Stimulated activated effector memory CD8-positive, alpha-beta T cell treated with anti-CD3 and anti-CD28 coated beads, Interleukin-12 subunit alpha, Interleukin-12 subunit beta, amount 100 ng/mL, for 72 hours (primary cell): ENCODE data around the gene RNU7-1.
A peak's percentile ranks its signal among the peaks of the same experiment; 100 is the strongest.

Source experiments
- ATAC-seq: fragments of 150-1000 bp; cut with Tn5 transposase; 2 replicates; pipeline ENCODE4 v1.10.0; 2021
- DNase-seq, 2 donors: peaks; one replicate each; pipeline ENCODE4 v3.0.0; 2021 to 2022; ENCODE audit warnings: low spot score in 2 of 2
- H3K27ac Mint-ChIP-seq: one replicate; pipeline ENCODE4 v1.8.0; 2022; ENCODE audit warnings: mild to moderate bottlenecking, mixed read lengths
- H3K36me3 Mint-ChIP-seq: one replicate; pipeline ENCODE4 v1.8.0; 2022; ENCODE audit warnings: mild to moderate bottlenecking, mixed read lengths
- H3K4me1 Mint-ChIP-seq: one replicate; pipeline ENCODE4 v1.8.0; 2022; ENCODE audit warnings: mixed read lengths
- H3K4me3 Mint-ChIP-seq: one replicate; pipeline ENCODE4 v1.8.0; 2022; ENCODE audit warnings: mild to moderate bottlenecking, mixed read lengths
- H3K9me3 Mint-ChIP-seq: one replicate; pipeline ENCODE4 v1.8.0; 2022; ENCODE audit warnings: mixed read lengths

The RNU7-1 gene

DNA sequence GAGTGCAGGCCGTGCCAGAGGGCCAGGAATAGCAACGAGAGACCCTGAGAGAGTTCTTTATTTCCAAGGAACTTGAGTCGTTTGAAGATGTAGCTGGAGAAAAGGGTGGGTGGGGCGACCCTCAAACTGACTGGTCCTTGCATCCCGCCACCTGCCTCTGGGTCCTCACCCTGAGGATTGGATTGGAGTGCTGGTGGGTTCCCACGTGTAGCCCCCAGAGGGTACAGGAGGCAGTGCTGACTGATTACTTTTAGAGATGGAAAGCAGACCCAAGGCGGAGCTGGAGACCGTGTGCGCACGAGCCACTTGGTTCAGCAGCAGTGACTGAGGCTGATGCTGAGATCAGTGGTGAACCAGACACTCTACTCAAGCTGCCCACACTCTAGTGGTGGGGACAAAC lies 34.0 kb downstream of the RNU7-1 start:
- Mint-ChIP-seq H3K9me3 (no peaks in the 10 kb centered on the region), H3K36me3 (peaks cover 100% of the 10 kb centered on the region), H3K4me3 (no peak overlapping the region), H3K4me1 (peaks cover 22% of the 10 kb centered on the region), H3K27ac (peak overlapping the region; percentile 80)
- DNase-seq (no peak), ATAC-seq (no peak)

DNA sequence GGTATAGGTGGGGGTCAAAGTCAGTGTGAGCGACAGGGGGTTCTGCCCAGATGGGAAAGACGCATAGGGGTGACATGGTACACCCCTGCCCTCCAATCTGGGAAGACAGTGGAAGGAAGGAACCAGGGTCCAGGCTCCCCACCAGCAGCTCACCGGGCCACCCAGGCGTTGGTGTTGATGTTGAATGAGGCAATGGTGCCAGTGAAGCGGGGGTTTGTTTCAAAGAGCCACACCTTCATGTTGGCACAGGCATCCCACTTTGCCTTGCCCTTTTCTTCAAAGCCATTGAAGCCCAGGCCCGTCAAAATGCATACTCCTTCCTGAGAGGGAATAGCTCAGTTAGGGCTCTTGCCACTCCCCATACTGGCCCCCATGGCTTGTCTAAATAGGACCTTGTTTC lies 34.6 kb downstream of the RNU7-1 start:
- Mint-ChIP-seq H3K36me3 (peaks cover 100% of the 10 kb centered on the region), H3K27ac (peak overlapping the region; percentile 80), H3K4me3 (no peak overlapping the region), H3K4me1 (peaks cover 17% of the 10 kb centered on the region), H3K9me3 (no peaks in the 10 kb centered on the region)
- DNase-seq (no peak), ATAC-seq (no peak)

DNA sequence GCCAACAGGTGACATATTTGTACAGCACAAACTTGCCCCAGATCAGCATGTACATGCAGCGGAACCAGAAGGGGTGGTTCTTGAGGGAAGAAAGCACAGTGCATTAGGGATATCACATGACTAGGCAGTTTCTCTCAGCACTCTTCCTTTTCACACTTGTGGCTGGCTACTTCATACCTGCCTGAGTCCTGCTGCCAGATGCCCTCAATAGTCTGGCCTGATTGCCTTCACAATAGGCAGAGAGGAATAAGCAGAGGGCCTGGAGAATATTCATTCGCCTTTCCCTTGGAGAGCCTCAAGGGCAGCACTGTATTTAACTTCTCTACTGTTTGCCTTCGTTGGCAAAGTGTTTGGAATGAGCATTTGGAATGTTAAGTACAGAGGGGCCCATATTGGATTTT lies 35.0 kb downstream of the RNU7-1 start:
- peaks cover 100% of the 10 kb centered on the region for H3K36me3 Mint-ChIP-seq

DNA sequence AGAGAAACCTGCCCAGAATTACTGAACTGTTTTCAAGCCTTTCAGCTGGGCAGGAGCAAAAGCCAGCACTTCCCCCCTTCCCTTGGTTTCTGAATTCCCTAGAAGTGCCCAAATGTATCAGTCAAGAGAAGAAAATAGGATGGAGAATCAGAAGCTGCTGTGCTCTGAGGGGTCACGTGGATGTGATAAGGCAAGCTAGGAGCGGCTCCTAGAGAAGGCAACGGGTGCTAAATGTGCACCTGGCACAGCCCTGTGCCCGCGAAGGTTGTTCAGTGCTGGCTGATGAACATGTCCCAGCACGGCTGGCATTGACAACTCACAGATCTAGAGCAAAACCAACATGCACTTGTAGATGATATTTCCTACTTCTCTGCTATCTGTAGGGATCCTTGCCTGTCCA lies 35.4 kb downstream of the RNU7-1 start:
- peaks cover 100% of the 10 kb centered on the region for H3K36me3 Mint-ChIP-seq
- H3K27ac Mint-ChIP-seq: peak overlapping the region; percentile 80

More for the DNA sequence above, 35.0 kb downstream of the RNU7-1 start:
- H3K4me3 Mint-ChIP-seq: no peak overlapping the region
- no peaks in the 10 kb centered on the region for H3K9me3 Mint-ChIP-seq
- DNase-seq: no peak
- H3K27ac Mint-ChIP-seq: peak overlapping the region; percentile 80
- H3K4me1 Mint-ChIP-seq: peaks cover 12% of the 10 kb centered on the region
- ATAC-seq: no peak

DNA sequence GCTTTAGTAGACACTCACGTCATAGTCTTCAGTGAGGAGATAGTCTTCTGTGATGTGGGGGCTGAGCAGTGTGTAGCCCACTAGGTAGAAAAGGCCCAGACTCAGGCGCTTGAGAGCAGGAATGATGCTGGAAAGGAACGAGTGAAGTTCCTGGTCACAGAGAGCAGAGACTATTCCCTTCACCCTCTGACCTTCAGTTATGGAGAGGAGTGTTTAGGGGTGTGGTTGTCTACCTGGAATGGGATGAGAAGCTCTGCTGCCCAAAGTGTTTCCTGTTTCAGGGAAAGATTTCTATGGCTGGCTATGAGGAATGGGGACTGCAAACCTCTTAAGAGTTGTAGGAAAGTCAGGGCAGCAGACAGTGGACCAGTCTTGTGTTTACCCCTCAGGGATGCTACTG lies 35.8 kb downstream of the RNU7-1 start:
- Mint-ChIP-seq H3K9me3 (no peaks in the 10 kb centered on the region), H3K4me1 (peaks cover 9% of the 10 kb centered on the region), H3K36me3 (peaks cover 100% of the 10 kb centered on the region), H3K27ac (peak overlapping the region; percentile 80), H3K4me3 (no peak overlapping the region)
- DNase-seq (no peak), ATAC-seq (no peak)

More for the DNA sequence above, 35.4 kb downstream of the RNU7-1 start:
- Mint-ChIP-seq H3K4me1 (peaks cover 9% of the 10 kb centered on the region), H3K9me3 (no peaks in the 10 kb centered on the region), H3K4me3 (no peak overlapping the region)
- no peak for DNase-seq
- no peak for ATAC-seq

DNA sequence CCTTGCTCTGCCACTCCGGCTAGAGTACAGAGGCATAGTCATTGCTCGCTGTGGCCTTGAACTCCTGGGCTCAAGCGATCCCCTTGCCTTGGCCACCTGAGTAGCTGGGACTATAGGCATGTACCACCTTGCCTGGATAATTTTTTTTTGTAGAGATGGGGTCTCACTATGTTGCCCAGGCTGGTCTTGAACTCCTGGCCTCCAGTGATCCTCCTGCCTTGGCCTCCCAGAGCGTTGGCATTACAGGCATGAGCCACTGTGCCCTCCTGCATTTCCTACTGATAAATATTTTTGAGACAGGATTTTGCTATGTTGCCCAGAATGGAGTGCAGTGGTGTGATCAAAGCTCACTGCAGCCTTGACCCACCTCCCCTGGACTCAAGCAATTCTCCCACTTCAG lies 36.5 kb downstream of the RNU7-1 start:
- Mint-ChIP-seq H3K36me3 (peaks cover 100% of the 10 kb centered on the region), H3K27ac (peak overlapping the region; percentile 12), H3K4me1 (peaks cover 9% of the 10 kb centered on the region), H3K4me3 (no peak overlapping the region), H3K9me3 (no peaks in the 10 kb centered on the region)
- DNase-seq (no peak), ATAC-seq (no peak)

DNA sequence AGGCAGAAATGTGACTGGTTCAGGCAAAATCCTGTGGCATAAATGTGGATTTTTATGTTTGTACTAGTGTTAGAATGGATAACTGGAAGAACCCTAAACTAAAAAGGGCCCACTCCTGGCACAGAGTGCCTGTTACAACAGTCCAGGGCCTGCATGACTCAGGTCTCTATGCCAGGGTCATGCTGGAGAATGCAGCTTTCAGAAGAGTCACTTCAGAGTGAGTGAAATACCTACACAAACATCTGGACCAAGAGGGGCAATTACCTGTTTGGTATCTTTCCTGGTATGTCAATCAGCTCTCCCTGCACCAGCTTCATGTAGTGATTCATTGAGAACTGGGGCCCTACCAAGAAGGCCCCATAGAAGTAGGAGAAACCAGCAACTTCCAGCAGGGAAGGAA lies 37.1 kb downstream of the RNU7-1 start:
- H3K9me3 Mint-ChIP-seq: no peaks in the 10 kb centered on the region
- ATAC-seq: no peak
- peaks cover 100% of the 10 kb centered on the region for H3K36me3 Mint-ChIP-seq
- no peak for DNase-seq
- peaks cover 9% of the 10 kb centered on the region for H3K4me1 Mint-ChIP-seq
- H3K27ac Mint-ChIP-seq: peak overlapping the region; percentile 12
- no peak overlapping the region for H3K4me3 Mint-ChIP-seq

DNA sequence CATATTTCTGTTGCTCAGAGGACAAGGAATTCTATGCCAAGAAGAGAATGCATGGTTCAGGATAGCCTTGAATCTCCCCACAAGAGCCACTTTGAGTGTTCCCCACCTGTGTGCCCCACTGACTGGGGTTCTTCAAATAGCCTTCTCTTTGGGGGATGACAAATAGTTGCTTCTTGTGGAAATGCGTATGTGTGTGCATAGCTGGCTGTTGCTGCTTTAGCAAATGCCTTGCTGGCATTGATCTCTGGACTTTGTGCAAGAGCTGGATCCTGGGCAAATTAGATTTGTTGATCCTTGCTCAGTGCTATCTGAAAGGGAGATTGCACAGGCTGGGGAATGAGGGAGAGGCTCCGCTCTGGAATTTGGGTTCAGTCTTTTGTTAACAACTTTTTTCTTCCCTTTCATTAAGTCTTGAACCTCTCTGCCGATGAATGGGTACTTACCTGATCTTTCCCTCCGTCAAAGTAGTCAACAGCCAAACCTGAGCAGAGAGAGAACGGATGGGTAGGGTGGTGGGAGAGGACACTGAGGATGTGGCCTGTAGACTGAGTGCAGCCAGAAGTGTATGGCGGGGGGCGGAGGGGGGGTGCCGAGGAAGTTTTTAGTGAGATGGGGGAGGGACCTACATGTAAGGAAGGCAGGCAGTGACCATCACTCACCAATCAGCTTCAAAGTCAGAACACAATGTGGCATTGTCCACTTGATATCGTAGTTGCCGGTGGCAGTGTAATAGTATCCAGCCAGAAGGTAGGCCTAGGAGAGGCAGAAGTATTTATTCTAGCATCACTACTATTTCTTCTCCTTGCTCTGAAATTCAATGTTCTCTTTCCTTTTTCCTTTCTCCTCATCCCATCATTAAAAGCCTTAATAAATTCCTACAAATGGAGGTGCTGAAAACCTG lies 37.8 kb downstream of the RNU7-1 start:
- Mint-ChIP-seq H3K27ac (peak overlapping the region; percentile 12), H3K36me3 (peaks cover 100% of the 10 kb centered on the region), H3K4me1 (peaks cover 9% of the 10 kb centered on the region)

DNA sequence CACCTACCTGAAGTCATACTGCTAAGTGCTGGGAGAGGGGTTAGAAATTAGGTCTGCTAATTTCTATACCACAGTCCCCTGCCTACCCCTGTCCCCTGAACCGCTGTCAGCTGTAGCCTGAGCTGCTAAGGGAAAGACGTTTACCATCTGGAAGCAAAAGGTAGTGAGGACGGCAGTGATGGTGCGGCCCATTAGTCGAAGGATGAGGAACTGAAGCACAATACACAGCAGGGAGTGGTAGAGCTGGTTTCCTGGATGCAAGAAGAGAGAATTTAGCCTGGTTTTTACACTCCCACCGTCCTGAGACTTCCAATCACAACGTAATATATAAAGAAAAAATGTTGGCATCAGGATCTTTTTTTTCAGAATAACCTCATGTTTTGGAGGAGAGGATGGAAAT lies 38.9 kb downstream of the RNU7-1 start:
- Mint-ChIP-seq H3K36me3 (peaks cover 100% of the 10 kb centered on the region), H3K4me3 (no peak overlapping the region), H3K4me1 (peaks cover 2% of the 10 kb centered on the region), H3K9me3 (no peaks in the 10 kb centered on the region), H3K27ac (no peak overlapping the region)
- no peak for ATAC-seq
- no peak for DNase-seq

More for the DNA sequence above, 37.8 kb downstream of the RNU7-1 start:
- no peak overlapping the region for H3K4me3 Mint-ChIP-seq
- H3K9me3 Mint-ChIP-seq: no peaks in the 10 kb centered on the region
- no peak for ATAC-seq
- DNase-seq: no peak

DNA sequence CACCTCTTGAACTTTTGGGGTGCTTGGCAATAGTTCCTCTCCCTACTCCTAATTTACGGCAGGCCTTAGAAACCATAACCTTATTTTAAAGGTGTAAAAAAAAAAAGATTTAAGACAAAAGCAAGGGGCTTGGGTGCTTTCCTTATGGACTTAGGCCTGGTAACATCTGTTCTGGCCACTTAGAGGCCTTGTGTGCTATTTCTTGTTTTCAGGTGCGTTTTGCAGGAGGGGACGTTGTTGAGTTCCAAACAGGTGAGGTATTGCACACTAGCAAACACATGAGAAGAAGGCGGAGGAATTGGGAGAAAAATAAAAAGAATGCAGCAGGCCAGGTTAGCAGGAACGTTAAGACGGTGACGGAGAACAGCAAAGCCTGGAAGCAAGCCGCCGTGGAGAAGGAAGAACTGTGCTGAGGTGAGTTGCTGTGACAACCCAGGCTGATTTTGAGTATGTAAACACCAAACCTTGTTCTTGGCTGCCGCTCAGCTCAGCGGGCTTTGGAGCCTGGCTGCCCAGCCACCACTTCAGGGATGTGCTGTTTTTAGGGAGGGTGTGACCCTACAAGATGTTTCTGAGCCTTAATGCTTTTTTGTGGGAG lies 44.4 kb downstream of the RNU7-1 start:
- Mint-ChIP-seq H3K36me3 (peaks cover 97% of the 10 kb centered on the region), H3K4me1 (no peaks in the 10 kb centered on the region), H3K9me3 (no peaks in the 10 kb centered on the region), H3K4me3 (no peak overlapping the region), H3K27ac (peak overlapping the region; percentile 12)
- DNase-seq: no peak
- no peak for ATAC-seq
